HEK293 (cell line): Measurements from ENCODE around the gene MPZL1.

Experiments
- CTCF ChIA-PET: fragments of 350-600 bp; formaldehyde crosslinking; extraction: SDS; loops from one replicate; lab custom pipeline; 2021; ENCODE audit warnings: antibody characterized with exemption; lab: Yijun Ruan, JAX
- POLR2A ChIA-PET: fragments of 300-600 bp; formaldehyde crosslinking; extraction: SDS; loops from one replicate; lab custom pipeline; 2020; ENCODE audit warnings: antibody characterized with exemption, inconsistent platforms; lab: Yijun Ruan, JAX
- H3K27ac ChIP-seq: fragments of 200-500 bp; sonication (Bioruptor generic); 2 replicates; pipeline ENCODE4 v1.5.1; 2014; ENCODE audit warnings: low read depth, low read length, control low read depth, inconsistent platforms; ENCODE audit errors: extremely low read depth
- H3K36me3 ChIP-seq, 2 experiments: fragments of 200-500 bp in 1 of 2; sonication (Bioruptor generic) in 1 of 2; 1 replicate in 1 of 2; 2 replicates in 1 of 2; pipeline ENCODE4 v1.5.1; 2014 to 2017; ENCODE audit warnings: inconsistent platforms in 2 of 2, low read length in 2 of 2; ENCODE audit not compliant: control insufficient read depth in 2 of 2, insufficient read depth in 1 of 2
- H3K4me1 ChIP-seq: fragments of 200-500 bp; sonication (Bioruptor generic); 2 replicates; pipeline ENCODE4 v1.5.1; 2014; ENCODE audit warnings: mild to moderate bottlenecking, low read length, inconsistent platforms; ENCODE audit not compliant: control insufficient read depth, insufficient read depth
- H3K4me3 ChIP-seq: 2 replicates; pipeline ENCODE4 v1.5.1; 2011; ENCODE audit warnings: low read depth, mild to moderate bottlenecking, control low read depth, low read length, moderate library complexity
- H3K9me3 ChIP-seq: fragments of 200-500 bp; sonication (Bioruptor generic); 2 replicates; pipeline ENCODE4 v1.5.1; 2014; ENCODE audit warnings: low read depth, low read length, inconsistent platforms; ENCODE audit not compliant: control insufficient read depth, insufficient read depth
- RBAK ChIP-seq: fragments of 450-650 bp; formaldehyde crosslinking; IDR thresholded peaks from 2 replicates; pipeline ENCODE4 v1.5.1; 2016; ENCODE audit warnings: missing biosample characterization, missing genetic modification characterization
- SETDB1 ChIP-seq: IDR thresholded peaks from one replicate; pipeline ENCODE4 v1.6.1; 2017; ENCODE audit warnings: mild to moderate bottlenecking, low read length, moderate library complexity, mixed read lengths; ENCODE audit not compliant: insufficient read length
- ZBTB21 ChIP-seq: fragments of 450-650 bp; formaldehyde crosslinking; IDR thresholded peaks from 2 replicates; pipeline ENCODE4 v1.5.1; 2017; ENCODE audit warnings: missing biosample characterization, missing genetic modification characterization
- ZIC2 ChIP-seq: fragments of 450-650 bp; formaldehyde crosslinking; IDR thresholded peaks from 2 replicates; pipeline ENCODE4 v1.5.1; 2016; ENCODE audit warnings: missing biosample characterization, missing genetic modification characterization
- ZNF114 ChIP-seq: fragments of 450-650 bp; formaldehyde crosslinking; IDR thresholded peaks from 2 replicates; pipeline ENCODE4 v1.5.0; 2017; ENCODE audit warnings: missing biosample characterization, missing genetic modification characterization
- ZNF2 ChIP-seq: fragments of 450-650 bp; formaldehyde crosslinking; IDR thresholded peaks from 2 replicates; pipeline ENCODE4 v1.5.1; 2016; ENCODE audit warnings: missing biosample characterization, missing genetic modification characterization
- ZNF433 ChIP-seq: fragments of 450-650 bp; formaldehyde crosslinking; IDR thresholded peaks from 2 replicates; pipeline ENCODE4 v1.5.1; 2016; ENCODE audit warnings: missing biosample characterization, missing genetic modification characterization, low read depth
- ZNF558 ChIP-seq: fragments of 450-650 bp; formaldehyde crosslinking; IDR thresholded peaks from 2 replicates; pipeline ENCODE4 v1.5.1; 2016; ENCODE audit warnings: missing biosample characterization, missing genetic modification characterization
- ZNF785 ChIP-seq: fragments of 450-650 bp; formaldehyde crosslinking; IDR thresholded peaks from 2 replicates; pipeline ENCODE4 v1.5.1; 2016; ENCODE audit warnings: missing biosample characterization, missing genetic modification characterization
- TF ChIP-seq, protein P1 (sequence below): fragments of 450-650 bp; formaldehyde crosslinking; IDR thresholded peaks from 2 replicates; pipeline ENCODE4 v1.5.1; 2016; ENCODE audit warnings: missing biosample characterization, missing genetic modification characterization, borderline replicate concordance
- TF ChIP-seq, protein P2 (sequence below): fragments of 450-650 bp; formaldehyde crosslinking; IDR thresholded peaks from 2 replicates; pipeline ENCODE4 v1.5.1; 2016; ENCODE audit warnings: missing biosample characterization, missing genetic modification characterization, borderline replicate concordance
- TF ChIP-seq, protein P3 (sequence below): fragments of 450-650 bp; formaldehyde crosslinking; IDR thresholded peaks from 2 replicates; pipeline ENCODE4 v1.5.1; 2016; ENCODE audit warnings: missing biosample characterization, missing genetic modification characterization
- TF ChIP-seq, protein P4 (sequence below): fragments of 450-650 bp; formaldehyde crosslinking; IDR thresholded peaks from 2 replicates; pipeline ENCODE4 v1.5.1; 2016; ENCODE audit warnings: missing biosample characterization, missing genetic modification characterization, low read depth
- TF ChIP-seq, protein P5 (sequence below): fragments of 450-650 bp; formaldehyde crosslinking; IDR thresholded peaks from 2 replicates; pipeline ENCODE4 v1.5.1; 2016; ENCODE audit warnings: missing biosample characterization, missing genetic modification characterization

The MPZL1 gene

DNA sequence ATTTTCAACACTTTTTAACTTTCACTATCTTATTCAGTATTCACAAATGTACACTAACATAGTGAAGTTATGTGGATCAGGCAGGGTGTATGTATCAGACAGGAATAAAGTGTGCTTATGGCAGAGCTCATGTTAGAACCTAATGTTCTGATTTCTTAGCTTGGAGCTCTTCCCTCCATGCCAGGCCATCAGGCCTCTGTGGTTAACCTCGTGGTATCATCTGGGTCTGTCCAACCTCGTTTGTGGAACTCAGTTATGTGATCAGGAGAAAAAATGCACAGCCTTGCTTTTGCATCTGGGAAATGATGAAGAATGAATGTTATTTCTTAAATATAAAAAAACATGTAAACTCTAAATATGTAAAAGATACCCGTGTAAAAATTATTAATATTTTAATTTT lies 86.9 kb downstream of the MPZL1 start (continued):
- TF ChIP-seq, protein P1, sequence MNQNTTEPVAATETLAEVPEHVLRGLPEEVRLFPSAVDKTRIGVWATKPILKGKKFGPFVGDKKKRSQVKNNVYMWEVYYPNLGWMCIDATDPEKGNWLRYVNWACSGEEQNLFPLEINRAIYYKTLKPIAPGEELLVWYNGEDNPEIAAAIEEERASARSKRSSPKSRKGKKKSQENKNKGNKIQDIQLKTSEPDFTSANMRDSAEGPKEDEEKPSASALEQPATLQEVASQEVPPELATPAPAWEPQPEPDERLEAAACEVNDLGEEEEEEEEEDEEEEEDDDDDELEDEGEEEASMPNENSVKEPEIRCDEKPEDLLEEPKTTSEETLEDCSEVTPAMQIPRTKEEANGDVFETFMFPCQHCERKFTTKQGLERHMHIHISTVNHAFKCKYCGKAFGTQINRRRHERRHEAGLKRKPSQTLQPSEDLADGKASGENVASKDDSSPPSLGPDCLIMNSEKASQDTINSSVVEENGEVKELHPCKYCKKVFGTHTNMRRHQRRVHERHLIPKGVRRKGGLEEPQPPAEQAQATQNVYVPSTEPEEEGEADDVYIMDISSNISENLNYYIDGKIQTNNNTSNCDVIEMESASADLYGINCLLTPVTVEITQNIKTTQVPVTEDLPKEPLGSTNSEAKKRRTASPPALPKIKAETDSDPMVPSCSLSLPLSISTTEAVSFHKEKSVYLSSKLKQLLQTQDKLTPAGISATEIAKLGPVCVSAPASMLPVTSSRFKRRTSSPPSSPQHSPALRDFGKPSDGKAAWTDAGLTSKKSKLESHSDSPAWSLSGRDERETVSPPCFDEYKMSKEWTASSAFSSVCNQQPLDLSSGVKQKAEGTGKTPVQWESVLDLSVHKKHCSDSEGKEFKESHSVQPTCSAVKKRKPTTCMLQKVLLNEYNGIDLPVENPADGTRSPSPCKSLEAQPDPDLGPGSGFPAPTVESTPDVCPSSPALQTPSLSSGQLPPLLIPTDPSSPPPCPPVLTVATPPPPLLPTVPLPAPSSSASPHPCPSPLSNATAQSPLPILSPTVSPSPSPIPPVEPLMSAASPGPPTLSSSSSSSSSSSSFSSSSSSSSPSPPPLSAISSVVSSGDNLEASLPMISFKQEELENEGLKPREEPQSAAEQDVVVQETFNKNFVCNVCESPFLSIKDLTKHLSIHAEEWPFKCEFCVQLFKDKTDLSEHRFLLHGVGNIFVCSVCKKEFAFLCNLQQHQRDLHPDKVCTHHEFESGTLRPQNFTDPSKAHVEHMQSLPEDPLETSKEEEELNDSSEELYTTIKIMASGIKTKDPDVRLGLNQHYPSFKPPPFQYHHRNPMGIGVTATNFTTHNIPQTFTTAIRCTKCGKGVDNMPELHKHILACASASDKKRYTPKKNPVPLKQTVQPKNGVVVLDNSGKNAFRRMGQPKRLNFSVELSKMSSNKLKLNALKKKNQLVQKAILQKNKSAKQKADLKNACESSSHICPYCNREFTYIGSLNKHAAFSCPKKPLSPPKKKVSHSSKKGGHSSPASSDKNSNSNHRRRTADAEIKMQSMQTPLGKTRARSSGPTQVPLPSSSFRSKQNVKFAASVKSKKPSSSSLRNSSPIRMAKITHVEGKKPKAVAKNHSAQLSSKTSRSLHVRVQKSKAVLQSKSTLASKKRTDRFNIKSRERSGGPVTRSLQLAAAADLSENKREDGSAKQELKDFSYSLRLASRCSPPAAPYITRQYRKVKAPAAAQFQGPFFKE (tag by site-specific recombination), result no peak
- no peak for TF ChIP-seq ZIC2 (tag by site-specific recombination)
- TF ChIP-seq, protein P2, sequence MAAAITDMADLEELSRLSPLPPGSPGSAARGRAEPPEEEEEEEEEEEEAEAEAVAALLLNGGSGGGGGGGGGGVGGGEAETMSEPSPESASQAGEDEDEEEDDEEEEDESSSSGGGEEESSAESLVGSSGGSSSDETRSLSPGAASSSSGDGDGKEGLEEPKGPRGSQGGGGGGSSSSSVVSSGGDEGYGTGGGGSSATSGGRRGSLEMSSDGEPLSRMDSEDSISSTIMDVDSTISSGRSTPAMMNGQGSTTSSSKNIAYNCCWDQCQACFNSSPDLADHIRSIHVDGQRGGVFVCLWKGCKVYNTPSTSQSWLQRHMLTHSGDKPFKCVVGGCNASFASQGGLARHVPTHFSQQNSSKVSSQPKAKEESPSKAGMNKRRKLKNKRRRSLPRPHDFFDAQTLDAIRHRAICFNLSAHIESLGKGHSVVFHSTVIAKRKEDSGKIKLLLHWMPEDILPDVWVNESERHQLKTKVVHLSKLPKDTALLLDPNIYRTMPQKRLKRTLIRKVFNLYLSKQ (tag by site-specific recombination), result no peak
- TF ChIP-seq RBAK (tag by site-specific recombination), result no peak
- TF ChIP-seq, protein P3, sequence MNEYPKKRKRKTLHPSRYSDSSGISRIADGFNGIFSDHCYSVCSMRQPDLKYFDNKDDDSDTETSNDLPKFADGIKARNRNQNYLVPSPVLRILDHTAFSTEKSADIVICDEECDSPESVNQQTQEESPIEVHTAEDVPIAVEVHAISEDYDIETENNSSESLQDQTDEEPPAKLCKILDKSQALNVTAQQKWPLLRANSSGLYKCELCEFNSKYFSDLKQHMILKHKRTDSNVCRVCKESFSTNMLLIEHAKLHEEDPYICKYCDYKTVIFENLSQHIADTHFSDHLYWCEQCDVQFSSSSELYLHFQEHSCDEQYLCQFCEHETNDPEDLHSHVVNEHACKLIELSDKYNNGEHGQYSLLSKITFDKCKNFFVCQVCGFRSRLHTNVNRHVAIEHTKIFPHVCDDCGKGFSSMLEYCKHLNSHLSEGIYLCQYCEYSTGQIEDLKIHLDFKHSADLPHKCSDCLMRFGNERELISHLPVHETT (tag by site-specific recombination), result no peak
- TF ChIP-seq, protein P4, sequence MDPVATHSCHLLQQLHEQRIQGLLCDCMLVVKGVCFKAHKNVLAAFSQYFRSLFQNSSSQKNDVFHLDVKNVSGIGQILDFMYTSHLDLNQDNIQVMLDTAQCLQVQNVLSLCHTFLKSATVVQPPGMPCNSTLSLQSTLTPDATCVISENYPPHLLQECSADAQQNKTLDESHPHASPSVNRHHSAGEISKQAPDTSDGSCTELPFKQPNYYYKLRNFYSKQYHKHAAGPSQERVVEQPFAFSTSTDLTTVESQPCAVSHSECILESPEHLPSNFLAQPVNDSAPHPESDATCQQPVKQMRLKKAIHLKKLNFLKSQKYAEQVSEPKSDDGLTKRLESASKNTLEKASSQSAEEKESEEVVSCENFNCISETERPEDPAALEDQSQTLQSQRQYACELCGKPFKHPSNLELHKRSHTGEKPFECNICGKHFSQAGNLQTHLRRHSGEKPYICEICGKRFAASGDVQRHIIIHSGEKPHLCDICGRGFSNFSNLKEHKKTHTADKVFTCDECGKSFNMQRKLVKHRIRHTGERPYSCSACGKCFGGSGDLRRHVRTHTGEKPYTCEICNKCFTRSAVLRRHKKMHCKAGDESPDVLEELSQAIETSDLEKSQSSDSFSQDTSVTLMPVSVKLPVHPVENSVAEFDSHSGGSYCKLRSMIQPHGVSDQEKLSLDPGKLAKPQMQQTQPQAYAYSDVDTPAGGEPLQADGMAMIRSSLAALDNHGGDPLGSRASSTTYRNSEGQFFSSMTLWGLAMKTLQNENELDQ, result no peak
- TF ChIP-seq ZNF114 (tag by site-specific recombination), result no peak
- TF ChIP-seq ZBTB21, result no peak
- TF ChIP-seq ZNF433 (tag by site-specific recombination), result no peak
- TF ChIP-seq ZNF2 (tag by site-specific recombination), result no peak
- TF ChIP-seq ZNF558 (tag by site-specific recombination), result no peak

DNA sequence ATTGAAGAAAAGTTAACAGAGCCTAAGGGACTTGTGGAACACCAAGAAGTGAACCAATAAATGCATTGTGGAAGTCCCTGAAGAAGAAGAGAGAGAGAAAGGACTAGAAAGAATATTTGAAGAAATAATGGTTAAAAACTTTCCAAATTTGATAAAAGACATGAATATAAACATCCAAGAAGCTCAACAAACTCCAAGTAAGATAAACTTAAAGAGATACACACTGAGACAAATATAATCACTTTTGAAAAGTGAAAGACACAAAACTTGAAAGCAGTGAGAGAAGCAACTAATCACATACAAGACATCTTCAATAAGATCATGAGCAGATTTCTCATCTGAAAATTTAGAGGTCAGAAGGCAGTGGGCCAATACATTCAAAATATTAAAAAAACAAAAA lies 91.2 kb downstream of the MPZL1 start:
- CTCF ChIA-PET, result interaction anchor here (1.6 kb wide), 1 partner anchor 10 kb away, joined by 4 read pairs; no protein-coding TSS in a partner anchor

DNA sequence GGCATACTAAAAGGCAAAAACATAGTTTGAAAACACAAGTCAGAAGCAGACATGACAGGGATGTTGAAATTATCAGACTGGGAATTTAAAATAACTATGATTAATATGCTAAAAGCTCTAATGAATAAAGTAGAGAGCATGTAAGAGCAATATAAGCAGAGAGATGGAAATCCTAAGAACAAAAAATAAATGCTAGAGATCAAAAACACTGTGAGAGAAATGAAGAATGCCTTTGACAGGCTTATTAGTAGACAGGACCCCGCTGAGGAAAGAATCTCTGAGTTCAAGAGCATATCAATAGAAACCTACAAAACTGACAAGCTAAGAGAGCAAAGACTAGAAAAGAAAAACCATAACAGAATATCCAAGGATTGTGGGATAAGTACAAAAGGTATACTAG lies 93.9 kb downstream of the MPZL1 start:
- ChIA-PET POLR2A (no interaction called here), CTCF (interaction anchor here (0.6 to 1.6 kb wide), 2 partner anchors 13 to 147 kb away, joined by 3 to 4 read pairs; no protein-coding TSS in a partner anchor)
- Histone ChIP-seq H3K4me1 (no peaks in the 10 kb centered on the region), H3K27ac (no peak overlapping the region), H3K4me3 (no peak overlapping the region), H3K9me3 (no peaks in the 10 kb centered on the region), H3K36me3 (no peaks in the 10 kb centered on the region)
- peak; percentile 89 for TF ChIP-seq SETDB1
- no peak for TF ChIP-seq ZNF433 (tag by site-specific recombination)
- TF ChIP-seq, protein P5, sequence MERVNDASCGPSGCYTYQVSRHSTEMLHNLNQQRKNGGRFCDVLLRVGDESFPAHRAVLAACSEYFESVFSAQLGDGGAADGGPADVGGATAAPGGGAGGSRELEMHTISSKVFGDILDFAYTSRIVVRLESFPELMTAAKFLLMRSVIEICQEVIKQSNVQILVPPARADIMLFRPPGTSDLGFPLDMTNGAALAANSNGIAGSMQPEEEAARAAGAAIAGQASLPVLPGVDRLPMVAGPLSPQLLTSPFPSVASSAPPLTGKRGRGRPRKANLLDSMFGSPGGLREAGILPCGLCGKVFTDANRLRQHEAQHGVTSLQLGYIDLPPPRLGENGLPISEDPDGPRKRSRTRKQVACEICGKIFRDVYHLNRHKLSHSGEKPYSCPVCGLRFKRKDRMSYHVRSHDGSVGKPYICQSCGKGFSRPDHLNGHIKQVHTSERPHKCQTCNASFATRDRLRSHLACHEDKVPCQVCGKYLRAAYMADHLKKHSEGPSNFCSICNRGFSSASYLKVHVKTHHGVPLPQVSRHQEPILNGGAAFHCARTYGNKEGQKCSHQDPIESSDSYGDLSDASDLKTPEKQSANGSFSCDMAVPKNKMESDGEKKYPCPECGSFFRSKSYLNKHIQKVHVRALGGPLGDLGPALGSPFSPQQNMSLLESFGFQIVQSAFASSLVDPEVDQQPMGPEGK (tag by site-specific recombination), result no peak

More for the DNA sequence above, 91.2 kb downstream of the MPZL1 start:
- H3K4me1 ChIP-seq, result no peaks in the 10 kb centered on the region
- TF ChIP-seq SETDB1 (peak; percentile 81), ZNF558 (tag by site-specific recombination) (peak; percentile 91), ZNF785 (tag by site-specific recombination) (no peak)
- H3K36me3 ChIP-seq, result no peaks in the 10 kb centered on the region
- POLR2A ChIA-PET, result no interaction called here
- no peak overlapping the region for H3K4me3 ChIP-seq
- H3K9me3 ChIP-seq, result no peaks in the 10 kb centered on the region
- no peak overlapping the region for H3K27ac ChIP-seq
